HuH-7.5 (cell line): ENCODE measurements around the gene SLC23A3.
A peak's percentile ranks its signal among the peaks of the same experiment; 100 is the strongest.
"Not testable (repeated sequence)": the region's sequence is repeated elsewhere in the genome, so short reads cannot be mapped to it uniquely, and the experiment has no call there.

Experiments used
- DNase-seq: peaks from one replicate; pipeline ENCODE4 v3.0.0; 2011; ENCODE audit warnings: low spot score

SLC23A3 gene

DNA sequence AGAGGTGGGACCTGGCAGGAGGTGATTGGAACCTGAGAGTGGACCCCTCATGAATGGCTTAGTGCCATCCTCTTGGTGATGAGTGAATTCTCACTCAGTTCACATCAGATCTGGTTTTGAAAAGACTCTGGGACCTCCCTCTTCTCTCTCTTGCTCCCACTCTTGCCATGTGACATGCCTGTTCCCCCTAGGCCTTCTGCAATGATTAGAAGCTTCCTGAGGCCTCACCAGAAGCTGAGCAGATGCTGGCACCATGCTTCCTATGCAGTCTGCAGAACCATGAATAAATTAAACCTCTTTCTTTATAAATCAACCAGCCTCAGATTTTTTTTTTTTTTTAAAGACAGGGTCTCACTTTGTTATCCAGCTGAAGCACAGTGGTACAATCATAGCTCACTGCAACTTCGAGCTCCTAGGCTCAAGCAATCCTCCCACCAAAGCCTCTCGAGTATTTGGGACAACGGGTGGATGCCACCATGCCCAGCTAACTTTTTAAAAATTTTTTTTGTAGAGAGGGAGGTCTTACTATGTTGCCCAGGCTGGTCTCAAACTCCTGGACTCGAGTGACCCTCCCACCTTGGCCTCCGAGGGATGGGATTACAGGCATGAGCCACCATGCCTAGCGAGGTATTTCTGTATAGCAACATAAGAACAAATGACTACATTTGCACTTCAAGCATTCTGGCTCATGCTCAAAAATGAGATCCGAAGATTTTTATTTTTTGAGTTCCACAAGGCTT is 34.8 kb upstream of the SLC23A3 start:
- no peak for DNase-seq

DNA sequence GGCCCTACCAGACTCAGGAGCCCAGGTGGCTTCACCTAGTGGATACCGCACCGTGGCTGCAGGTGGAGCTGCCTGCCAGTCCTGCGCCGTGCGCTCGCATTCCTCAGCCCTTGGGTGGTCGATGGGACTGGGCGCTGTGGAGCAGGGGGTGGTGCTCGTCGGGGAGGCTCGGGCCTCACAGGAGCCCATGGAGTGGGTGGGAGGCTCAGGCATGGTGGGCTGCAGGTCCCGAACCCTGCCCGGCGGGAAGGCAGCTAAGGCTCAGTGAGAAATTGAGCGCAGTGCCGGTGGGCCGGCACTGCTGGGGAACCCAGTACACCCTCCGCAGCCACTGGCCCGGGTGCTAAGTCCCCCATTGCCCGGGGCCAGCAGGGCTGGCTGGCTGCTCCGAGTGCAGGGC is 31.5 kb upstream of the SLC23A3 start:
- DNase-seq = not testable (repeated sequence)

DNA sequence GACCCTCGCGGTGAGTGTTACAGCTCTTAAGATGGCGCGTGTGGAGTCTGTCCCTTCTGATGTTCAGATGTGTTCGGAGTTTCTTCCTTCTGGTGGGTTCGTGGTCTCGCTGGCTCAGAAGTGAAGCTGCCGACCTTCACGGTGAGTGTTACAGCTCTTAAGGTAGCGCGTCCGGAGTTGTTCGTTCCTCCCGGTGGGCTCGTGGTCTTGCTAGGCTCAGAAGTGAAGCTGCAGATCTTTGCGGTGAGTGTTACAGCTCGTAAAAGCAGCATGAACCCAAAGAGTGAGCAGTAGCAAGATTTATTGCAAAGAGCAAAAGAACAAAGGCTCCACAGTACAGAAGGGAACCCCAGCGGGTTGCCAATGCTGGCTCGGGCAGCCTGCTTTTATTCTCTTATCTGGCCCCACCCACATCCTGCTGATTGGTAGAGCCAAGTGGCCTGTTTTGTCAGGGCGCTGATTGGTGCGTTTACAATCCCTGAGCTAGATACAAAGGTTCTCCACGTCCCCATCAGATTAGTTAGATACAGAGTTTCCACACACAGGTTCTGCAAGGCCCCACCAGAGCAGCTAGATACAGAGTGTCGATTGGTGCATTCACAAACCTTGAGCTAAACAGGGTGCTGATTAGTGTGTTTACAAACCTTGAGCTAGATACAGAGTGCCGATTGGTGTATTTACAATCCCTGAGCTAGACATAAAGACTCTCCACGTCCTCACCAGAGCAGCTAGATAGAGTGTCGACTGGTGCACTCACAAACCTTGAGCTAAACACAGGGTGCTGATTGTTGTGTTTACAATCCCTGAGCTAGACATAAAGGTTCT is 30.9 kb upstream of the SLC23A3 start:
- not testable (repeated sequence) for DNase-seq

DNA sequence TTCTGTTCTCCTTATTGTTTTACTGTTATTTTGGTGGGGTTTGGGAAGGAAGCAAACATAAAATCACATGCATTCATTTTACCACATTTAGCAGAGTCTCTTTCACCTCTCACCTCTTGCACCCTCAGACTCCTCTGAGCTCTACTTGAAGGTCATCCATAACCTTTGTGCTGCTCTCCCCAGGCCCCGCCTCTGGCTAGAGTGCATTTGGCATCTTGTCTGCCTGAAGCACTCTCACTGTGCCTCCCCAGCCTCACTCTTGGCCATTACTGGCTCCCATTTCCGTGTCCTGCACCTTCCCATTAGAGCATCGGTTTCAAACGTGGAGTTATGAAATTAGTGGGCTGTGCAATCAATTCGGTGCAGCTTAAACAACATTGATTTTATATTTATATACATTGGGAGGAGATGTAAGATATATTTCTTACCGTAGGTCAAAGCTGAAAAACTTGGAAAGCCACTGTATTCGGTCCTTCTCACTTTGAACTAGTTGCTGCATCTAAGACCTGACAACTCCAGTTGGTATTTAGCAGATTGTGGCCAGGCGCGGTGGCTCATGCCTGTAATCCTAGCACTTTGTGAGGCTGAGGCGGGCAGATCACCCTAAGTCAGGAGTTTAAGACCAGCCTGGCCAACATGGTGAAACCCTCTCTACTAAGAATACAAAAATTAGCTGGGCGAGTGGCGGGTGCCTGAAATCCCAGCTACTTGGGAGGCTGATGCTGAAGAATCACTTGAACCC is 29.8 kb upstream of the SLC23A3 start:
- DNase-seq = no peak

DNA sequence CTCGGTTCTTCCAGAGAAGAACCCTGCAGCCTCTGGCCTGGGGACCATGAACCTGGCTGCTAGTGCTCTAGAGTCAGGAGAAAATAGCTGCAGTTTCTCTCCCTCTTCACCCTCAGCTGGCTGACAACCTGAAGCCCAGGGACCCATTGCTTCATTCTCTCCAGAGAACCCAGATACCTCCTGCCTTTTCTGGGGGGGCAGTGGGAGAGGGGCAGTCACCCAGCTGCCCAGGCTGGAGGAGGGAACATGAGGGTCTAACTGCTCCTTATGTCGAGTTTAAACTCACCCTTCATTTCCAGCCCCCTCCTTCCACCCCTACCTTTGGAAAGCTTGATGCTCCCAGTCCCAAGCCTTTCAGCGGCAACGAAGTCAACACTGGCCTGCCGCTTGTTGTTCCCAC is 29.1 kb upstream of the SLC23A3 start:
- no peak for DNase-seq

DNA sequence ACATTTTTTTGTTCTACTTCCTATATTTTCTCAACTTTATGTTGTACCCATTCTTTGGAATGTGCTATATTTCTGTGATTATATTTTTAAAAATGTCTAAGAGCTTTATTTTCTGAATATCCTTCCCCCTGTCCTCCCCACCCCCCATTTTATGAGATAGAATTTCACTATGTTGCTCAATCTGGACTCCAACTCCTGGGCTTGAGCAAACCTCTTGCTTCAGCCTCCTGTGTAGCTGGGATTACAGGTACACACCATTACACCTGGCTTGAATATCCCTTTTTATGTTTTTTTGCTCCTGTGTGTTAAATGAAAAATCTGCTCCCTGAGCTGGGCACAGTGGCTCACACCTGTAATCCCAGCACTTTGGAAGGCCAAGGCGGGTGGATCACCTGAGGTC is 27.6 kb upstream of the SLC23A3 start:
- DNase-seq = no peak

DNA sequence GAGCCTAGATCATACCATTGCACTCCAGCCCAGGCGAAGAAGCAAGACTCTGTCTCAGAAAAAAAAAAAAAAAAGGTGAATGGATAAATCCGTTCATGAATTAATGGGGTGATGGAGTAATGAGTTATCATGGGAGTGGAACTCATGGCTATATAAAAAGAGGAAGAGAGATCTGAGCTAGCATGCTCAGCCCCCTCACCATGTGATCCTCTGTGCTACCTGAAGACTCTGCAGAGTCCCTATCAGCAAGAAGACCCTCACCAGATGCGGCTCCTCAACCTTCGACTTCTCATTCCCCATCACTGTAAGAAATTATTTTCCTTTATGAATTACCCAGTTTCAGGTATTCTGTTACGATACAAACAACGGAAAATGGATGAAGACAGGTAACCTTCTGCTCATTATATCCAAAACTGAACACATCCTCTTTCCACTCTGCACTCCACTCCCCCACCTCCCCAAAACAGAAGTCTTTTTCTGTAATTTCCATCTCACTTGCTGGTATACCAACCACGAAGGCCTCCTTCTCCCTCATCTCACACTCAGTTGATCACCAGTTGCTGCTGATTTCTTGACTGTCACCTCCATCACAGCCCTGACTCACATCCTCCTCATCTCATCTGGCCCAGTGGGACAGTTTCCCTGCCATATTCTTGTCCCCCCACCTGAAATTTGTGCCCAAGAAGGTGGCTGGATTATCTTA is 17.1 kb upstream of the SLC23A3 start:
- no peak for DNase-seq

DNA sequence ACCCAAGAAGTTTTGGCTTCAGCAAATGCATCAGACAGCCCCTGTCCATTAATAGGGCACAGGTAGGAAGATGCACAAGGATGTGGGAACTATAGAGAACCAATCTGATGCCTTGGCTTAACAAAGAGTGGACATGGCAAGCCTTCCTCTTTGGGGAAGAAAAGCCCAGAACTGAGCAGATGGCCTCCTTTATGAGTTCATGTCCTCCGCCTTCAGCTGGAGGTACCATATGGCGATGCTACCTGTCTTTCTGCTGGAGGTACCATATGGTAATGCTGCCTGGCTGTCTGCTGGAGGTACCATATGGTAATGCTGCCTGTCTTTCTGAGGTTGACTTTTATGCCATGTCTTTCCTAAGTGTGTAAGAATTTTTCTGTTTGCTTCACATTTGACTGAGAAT is 14.3 kb upstream of the SLC23A3 start:
- DNase-seq = no peak

DNA sequence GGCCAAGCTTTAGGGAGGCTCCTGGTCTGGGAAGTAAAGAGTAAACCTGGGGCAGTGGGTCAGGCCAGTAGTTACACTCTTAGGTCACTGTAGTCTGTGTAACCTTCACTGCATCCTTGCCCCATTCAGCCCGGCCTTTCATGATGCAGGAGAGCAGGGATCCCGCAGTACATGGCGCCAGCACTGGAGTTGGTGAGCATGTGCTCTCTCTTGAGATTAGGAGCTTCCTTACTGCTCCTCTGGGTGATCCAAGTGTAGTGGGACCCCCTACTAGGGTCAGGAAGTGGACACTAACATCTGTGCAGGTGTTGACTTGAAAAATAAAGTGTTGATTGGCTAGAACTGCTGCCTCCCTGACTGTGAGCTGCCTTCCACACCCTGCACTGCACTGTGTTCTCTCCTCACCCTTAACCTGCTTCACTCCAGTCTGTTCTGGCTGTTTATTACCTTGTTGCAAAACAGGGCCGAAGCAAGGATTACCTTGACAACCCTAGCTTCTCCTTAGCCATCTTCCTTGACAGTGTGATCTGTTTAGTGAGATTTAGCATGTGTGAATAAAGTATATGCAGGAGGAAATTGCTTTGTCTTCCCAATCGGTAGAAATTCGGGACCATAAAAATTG is 13.4 kb upstream of the SLC23A3 start:
- no peak for DNase-seq

DNA sequence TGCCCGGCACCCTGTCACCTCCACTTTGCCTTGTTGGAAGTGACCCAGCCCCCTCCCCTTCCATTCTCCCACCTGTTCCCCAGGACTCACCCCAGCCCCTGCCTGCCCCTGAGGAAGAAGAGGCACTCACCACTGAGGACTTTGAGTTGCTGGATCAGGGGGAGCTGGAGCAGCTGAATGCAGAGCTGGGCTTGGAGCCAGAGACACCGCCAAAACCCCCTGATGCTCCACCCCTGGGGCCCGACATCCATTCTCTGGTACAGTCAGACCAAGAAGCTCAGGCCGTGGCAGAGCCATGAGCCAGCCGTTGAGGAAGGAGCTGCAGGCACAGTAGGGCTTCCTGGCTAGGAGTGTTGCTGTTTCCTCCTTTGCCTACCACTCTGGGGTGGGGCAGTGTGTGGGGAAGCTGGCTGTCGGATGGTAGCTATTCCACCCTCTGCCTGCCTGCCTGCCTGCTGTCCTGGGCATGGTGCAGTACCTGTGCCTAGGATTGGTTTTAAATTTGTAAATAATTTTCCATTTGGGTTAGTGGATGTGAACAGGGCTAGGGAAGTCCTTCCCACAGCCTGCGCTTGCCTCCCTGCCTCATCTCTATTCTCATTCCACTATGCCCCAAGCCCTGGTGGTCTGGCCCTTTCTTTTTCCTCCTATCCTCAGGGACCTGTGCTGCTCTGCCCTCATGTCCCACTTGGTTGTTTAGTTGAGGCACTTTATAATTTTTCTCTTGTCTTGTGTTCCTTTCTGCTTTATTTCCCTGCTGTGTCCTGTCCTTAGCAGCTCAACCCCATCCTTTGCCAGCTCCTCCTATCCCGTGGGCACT is 12.7 kb upstream of the SLC23A3 start:
- no peak for DNase-seq

DNA sequence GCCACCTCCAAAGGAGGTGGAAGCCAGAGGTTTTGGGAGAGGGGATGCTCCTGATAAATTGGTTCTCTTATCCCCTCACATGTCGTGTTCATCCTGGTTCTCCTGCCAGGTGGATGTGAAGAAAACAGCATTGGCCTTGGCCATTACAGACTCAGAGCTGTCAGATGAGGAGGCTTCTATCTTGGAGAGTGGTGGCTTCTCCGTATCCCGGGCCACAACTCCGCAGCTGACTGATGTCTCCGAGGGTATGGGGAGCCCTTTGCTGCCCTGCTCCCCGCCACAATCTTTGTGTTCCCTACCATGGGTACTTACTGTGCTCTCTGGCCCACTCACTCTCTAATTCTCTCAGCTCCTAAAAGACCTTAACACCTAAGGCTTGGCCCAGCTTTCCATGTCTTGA is 11.7 kb upstream of the SLC23A3 start:
- no peak for DNase-seq

DNA sequence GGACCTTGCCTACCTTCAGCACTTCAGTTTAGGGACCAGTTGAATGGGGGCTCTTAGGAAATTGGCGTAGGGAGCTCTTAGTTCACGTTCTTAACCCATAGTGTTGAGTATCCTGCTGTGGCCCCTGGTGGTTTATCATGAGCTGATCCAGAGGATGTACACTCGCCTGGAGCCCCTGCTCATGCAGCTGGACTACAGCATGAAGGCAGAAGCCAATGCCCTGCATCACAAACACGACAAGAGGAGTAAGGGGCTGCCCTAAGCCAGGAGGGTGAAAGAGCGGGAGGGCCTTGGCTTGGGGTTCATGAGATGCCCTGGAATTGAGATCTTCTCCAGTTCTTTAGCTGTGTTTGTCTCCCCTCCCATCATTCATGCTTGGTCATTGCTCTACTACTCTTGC is 11.1 kb upstream of the SLC23A3 start:
- no peak for DNase-seq

DNA sequence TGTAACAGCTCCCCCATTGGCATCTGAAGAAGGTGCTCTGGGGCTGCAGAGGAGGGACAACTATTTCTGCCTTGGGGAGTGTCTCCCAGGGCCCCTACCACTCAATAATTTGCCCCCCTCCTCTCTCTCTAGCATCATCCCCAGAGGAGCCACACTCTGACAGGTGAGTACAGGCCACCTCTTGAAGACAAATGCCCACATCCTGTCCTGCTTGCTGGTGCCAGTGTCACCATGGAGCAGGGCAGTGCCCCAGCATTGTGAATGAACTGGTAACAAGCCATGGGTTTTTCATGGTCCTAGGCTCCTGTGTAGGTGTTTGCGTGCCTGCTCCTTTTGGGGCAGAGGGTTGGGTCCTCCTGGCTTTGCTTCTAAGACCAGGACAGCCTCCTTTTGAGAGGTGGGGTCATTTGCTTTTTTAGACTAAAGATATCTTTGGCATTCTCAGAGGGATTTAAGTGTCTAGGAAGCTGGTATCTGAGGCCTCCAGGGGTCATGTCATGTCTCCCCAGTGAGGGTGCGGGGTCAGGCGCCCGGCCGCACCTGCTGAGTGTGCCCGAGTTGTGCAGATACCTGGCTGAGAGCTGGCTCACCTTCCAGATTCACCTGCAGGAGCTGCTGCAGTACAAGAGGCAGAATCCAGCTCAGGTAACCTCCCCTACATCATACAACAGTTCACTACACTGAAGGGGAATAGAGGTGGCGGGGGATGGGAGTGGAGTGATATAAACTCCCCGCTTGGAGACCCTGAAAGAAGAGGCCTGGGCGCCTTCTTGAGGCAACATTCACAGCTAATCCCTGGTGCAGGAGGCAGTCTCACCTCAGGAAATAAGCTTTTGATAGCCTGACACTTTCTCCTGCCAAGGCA is 10.0 kb upstream of the SLC23A3 start:
- DNase-seq = no peak

DNA sequence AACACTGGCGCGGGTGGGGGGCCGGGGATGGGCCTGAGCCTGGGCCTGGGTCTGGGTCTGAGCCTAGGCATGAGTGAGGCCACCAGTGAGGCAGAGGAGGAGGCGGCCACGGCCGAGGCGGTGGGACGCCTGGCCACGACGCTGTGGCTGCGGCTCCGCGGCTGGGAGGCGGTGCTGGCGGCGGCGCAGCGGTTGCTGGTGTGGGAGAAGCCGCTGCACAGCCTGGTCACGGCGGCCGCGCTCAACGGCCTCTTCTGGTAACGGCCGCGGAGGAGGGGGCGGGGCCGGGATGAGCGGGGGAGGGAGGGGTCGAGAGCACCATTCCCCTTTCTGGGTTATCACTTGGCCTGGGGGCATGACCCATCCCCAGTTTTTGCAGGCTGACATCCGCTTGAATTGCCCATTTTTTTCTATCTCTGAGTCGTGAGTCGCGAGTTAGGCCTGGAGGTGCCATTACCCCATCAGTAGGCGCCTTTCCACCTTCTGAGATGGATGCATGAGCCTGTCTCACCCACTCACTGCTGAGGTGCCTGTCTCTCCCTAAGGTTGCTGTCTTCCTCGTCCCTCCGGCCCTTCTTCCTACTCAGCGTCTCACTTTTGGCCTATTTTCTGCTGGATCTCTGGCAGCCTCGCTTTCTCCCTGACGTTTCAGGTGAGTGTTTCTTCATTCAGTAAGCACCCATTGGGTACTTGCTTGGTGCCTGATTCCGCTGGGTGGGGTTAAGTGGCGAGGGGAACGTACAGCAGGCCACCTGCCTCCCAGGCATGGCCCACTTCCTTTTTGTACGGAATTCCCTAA is 8.7 kb upstream of the SLC23A3 start:
- DNase-seq = peak; percentile 54

DNA sequence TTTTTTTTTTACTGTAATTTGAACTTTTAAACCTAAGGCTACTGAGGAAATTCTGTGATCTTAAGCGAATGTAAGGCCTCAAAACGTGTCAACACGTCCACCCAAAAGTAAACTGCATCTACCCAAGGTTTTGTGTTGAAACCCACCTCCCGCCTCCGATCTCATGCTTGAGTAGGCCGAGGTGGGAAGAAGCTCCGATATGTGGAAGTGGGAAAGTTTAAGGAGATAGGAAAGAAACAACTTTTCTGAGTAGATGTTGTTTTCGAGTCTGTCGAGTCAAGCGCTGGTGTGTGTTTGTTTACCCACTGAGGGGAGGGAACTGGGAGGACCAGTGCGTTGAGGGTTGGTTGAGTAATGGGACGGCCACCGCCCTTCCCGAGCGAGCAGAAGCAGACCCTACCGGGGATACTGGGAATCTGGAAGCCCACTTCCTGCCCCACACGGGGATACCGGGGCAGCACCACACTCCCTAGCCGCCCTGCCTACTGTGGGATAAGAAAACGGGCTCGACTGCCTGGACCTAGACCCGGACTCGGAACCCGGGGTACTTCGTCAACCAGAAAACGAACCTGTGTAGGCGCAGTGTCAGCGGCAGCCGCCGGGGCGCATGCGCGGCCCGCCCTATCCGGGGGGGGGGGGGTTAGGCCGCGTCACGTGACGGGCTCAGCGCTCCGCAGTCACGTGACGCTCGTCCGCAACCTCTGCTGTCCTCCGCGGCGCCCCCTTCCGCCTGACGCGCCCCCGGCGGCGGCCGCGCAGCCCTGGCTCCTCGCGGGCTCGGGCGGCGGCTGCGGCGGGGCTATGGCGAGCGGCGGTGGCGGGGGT is 7.9 kb upstream of the SLC23A3 start, which contains the start of gene RETREG2:
Gene RETREG2, plus strand, starts transcription at position 724 of the 825 bp plus-strand sequence. Its CDS starts 78 bp downstream, at position 802.
- DNase-seq = peak; percentile 95

DNA sequence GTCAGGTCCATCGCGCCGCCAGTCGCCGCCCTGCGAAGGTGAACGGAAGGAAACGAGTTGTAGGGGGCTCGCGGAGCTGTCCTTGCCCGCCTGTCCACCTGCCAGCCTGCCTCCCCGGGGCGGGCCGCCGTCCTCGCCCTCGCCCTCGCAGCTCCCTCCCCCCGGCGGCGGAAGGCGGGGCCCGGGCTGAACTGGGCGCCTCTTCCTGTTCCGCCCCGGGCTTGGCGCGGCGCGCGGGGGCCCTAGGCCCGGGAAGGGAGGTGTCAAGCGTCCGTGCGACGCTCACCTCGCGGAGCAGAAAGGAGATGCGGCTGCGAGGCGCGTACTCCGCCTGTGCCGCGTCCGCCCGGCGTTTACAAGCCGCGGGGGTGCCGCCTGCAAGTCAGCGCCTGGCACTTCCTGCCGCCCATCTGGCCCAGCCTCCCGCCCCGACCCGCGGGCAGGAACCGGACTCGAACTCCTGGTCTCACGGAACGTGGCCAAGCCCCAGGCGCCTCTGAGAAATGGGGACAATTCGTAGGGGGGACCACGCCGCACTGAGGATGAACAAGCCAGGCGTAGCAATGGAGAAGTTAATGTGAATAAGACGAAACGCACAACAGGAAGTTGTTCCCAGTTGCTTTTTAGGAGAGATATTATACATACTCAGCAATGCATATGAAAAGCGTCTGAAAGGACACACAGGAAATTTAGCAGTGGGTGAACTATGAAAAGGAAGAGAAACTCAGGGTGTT is 7.2 kb upstream of the SLC23A3 start, which contains the start of gene CNPPD1:
Gene CNPPD1, minus strand, starts transcription at position 108 of the 734 bp plus-strand sequence. Its CDS starts 97 bp downstream, at position 11.
- DNase-seq = peak; percentile 78
